Measurements from ENCODE around the gene CYP27B1.

- TF ChIP-seq POLR2A (IDR thresholded peaks at IDR 0.05): no peak
- TF ChIP-seq CTCF (IDR thresholded peaks at IDR 0.05): no peak
- no peak for TF ChIP-seq EP300 (IDR thresholded peaks at IDR 0.05)
Measured at GRCh38 chr12:57717131-57717530, 49.7 kb downstream of the CYP27B1 start.

Data from suprapubic skin (tissue), 3 donors.